Measurements from ENCODE around the gene EDN2.

The EDN2 gene

GRCh38 chr1:41486053-41486370 is 1.5 kb upstream of the EDN2 start:
- in situ Hi-C loops (cut with MboI; ENCODE audit: low sequenced_read_pairs), result no loop called here

DNA sequence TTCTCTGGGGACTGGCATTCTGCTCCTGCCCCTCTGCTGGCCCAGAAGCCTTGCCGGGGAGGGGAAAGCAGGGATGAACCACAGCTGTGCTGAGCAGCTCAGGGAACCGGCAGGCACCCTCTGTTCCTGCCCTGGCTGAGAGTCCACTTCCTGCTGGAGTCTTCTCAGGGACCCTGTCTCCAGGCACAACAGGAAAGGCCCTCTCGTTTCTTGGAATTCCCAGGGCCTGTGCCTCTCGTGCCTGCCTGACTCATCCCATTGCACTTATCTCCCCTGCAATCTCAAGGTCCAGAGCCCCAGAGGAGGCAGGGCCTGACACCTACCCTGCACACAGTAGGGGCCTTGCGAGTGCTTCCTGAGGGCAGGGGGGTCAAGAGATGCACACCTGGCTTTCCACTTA is 1.1 kb upstream of the EDN2 start:
- in situ Hi-C loops (cut with MboI; ENCODE audit: low sequenced_read_pairs), result no loop called here

- in situ Hi-C loops (cut with MboI; ENCODE audit: low sequenced_read_pairs), result no loop called here
These were observed 502 bp downstream of the EDN2 start for GRCh38 chr1:41483960-41484401.

DNA sequence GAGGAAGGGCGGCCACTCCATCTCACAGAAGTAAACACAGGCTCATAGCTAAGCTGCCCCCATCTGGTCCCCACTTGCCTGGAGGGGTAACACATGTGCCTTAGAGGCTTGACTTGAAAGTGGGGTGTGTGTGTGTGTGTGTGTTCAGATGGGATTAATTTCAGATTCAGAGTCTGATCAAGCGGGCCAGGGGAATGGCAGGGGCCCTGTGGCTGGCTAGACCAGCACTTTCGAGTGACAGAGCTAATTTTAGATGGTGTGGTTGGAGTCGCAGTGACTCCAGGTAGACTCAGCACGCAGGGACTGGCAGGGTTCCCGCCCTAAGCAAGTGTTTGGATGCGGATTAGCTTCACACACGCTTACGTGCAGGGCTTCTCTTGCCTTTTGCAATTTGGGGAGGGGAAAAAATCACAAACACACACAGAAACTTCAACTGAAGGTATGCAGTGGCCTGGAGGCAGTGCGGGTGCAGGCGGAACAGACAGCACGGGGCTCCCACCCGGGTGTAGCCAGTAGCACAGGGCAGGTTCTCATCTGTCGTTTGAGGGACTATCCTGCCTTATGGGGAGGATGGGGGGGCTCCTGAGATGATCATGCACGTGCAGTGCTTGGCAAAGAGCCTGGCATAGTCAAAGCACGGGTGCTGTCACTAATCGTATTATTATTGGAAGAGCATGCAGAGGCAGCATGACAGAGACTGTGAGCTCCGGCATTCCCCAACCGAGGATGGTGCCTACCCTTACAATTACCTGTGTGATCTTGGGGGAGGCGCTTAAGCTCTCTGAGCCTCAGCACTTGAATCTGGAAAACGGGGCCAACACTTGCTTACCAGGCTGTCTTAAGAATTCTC is 1.3 kb downstream of the EDN2 start:
- in situ Hi-C loops (cut with MboI; ENCODE audit: low sequenced_read_pairs), result no loop called here

GRCh38 chr1:41482001-41482765 is 2.3 kb downstream of the EDN2 start:
- in situ Hi-C loops (cut with MboI; ENCODE audit: low sequenced_read_pairs), result no loop called here

DNA sequence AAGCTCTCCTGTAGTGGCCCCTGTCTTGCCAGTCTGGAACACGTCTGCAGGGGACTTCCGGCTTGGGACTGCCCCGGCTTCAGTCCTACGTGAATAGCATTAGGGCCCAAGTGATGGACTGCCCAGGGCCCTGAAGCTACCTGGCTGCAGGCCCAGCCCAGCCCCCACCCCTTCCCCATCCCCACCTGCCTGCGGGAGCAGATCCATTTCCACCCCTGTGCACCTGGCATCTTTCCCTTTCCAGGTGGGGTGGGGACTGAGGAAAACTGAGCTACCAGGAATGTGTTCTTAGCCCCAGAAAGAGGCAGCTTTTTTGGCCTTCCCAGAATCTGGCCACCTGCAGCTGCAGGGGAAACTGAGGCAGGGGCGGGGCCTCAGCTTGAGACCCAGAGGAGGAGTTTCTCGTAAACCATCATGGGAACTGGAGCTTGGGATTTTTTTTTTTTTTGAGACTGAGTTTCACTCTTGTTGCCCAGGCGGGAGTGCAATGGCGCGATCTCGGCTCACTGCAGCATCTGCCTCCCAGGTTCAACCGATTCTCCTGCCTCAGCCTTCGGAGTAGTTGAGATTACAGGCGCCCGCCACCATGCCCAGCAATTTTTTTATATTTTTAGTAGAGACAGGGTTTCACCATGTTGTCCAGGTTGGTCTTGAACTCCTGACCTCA is 3.2 kb downstream of the EDN2 start:
- in situ Hi-C loops (cut with MboI; ENCODE audit: low sequenced_read_pairs), result no loop called here

GRCh38 chr1:41480204-41481108 is 4.0 kb downstream of the EDN2 start:
- in situ Hi-C loops (cut with MboI; ENCODE audit: low sequenced_read_pairs), result no loop called here

- in situ Hi-C loops (cut with MboI; ENCODE audit: low sequenced_read_pairs), result no loop called here
These were observed 4.7 kb downstream of the EDN2 start for GRCh38 chr1:41479808-41480160.

DNA sequence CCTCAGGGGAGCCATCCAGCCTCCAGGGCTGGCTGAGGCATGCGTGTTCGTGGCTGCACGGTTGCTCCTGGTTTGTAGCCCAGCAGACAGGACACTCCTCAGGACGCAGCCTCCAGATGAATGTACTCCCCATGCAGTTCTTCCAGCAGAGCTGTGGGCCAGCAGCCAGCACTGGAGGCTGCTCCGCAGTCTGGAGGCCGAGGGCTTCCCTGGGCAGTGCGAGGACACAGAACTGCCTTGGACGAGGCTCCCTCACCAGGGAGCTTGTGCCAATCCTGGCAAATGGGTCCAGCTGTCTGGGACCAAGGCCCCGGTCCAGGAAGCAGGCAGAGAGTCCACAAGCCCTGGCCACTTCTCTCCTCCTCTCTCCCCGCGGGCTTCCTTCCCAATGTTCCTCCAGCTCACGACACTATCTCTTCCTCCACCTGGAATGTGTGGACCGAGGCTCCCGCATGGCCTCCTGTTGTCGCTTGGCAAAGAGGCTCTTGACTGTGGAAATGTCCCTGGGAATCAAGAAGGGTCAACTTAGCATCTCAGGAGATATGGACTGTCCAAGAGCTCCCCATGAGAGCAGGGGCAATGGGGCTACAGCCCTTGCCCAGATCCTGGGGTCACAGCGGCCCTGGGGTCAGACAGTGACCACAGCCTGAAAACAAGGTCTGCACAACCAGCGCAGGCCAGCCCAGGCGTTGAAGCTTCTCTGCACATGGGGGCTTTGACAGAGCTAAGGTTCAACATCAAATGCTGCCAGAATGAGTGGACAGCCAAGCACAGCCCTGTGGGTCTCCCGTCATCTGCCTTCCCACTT is 5.3 kb downstream of the EDN2 start:
- in situ Hi-C loops (cut with MboI; ENCODE audit: low sequenced_read_pairs), result no loop called here

DNA sequence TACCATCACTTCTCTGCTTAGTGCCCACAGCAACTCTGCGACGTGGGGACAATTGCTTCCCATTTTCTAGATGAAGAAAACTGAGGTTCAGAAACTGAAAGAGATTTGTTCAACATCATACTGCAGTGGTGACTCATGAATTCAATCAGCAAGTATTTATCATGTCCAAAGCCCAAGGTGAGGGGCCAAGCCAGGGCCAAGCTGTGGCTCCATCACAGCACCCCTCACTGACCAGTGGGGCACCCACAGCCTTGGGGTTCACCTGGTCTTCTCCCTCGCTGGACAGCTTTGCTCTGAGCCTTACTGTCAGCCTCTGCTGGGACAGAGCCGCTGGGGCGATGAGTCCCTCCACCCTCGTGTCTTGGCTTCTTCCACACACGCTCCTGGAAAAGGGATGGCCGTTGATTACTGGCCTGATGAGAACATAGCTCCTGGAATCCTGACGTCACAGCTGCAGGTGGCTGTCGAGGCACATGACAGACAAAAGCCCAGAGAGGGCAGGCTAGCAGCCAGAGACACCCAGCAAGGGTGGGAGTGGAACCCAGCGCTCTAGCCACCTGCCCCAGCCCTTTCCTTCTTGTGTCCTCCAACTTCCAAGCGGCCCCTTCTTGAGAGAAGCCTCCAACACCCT is 6.2 kb downstream of the EDN2 start:
- in situ Hi-C loops (cut with MboI; ENCODE audit: low sequenced_read_pairs), result no loop called here

DNA sequence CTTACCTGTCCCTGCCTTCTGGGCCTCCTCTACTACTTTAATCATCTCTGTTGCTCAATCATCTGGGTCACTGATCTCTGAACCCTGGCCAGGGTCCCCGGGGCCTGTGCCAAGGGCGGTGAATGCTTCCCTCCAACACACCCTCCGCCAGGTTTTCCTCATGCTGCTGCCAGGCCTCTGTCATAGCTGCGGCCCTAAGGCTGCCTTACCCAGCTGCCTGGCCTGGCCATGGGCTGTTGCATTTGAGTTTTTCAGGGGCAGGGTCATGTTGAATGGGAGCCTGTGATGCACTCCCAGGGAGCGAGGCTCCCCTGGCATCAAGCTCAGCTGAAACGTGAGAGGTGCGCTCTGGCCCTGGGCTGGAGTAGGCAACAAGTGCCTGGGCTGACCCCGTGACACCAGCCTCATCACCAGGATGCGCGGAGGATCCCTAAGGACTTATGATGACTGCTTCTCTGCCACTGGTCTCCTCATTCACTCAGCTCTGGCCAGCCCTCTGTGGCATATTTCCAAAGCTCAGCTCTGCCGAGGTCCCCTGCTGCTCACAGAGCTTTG is 7.6 kb downstream of the EDN2 start:
- in situ Hi-C loops (cut with MboI; ENCODE audit: low sequenced_read_pairs), result no loop called here

- in situ Hi-C loops (cut with MboI; ENCODE audit: low sequenced_read_pairs), result no loop called here
These were observed 8.5 kb downstream of the EDN2 start for GRCh38 chr1:41475859-41476567.

GRCh38 chr1:41475346-41475745 is 9.1 kb downstream of the EDN2 start:
- in situ Hi-C loops (cut with MboI; ENCODE audit: low sequenced_read_pairs), result no loop called here

GRCh38 chr1:41474490-41475271 is 9.8 kb downstream of the EDN2 start:
- in situ Hi-C loops (cut with MboI; ENCODE audit: low sequenced_read_pairs), result no loop called here

DNA sequence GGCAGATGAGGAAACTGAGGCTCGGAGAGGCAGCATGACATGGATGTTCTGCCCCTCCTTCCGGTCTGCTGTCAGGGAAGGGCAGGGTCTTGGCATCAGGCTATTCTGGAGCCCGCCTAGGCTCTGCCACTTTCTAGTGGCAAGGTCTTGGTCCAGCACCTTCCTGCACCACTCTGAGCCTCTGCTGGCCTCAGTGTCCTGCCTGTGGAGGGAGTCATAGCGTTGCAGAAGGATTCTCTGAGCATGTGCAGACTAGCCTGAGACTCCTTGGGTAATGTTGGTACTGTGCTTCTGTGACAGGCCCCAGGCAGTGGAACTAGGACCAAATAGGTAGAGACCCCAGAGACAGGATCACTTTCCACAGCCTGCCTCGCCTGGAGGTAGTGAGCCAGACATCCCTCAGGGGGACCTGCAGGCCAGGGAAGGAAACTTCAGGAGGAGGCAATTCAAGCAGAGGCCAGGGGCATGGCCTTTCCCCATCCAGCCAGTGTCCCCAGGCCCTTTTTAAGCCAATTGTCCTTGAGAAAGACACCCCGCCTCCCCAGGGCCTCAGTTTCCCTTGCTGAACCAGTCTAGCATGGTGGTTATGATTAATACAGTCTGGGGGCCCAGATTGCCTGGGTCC is 10.6 kb downstream of the EDN2 start:
- in situ Hi-C loops (cut with MboI; ENCODE audit: low sequenced_read_pairs), result no loop called here

DNA sequence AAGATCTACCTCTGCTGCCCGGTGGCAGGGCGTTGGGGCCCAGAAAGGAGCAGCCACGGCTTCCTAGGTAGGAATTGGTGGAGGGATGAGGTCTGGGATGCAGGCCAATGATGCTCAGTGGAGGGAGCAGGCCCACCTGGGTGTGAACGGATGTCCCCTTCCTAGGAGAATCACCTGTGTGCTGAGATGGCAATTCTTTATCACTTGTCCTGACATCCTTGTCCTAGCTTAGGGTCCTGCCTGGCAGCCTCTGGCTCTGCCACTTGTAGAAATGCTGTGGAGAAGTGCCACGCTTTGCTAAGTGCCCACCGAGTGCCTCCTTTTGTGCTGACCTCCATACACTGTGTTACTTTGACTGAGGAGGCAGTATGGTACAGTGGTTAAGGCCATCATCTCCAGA is 12.8 kb downstream of the EDN2 start:
- in situ Hi-C loops (cut with MboI; ENCODE audit: low sequenced_read_pairs), result no loop called here

DNA sequence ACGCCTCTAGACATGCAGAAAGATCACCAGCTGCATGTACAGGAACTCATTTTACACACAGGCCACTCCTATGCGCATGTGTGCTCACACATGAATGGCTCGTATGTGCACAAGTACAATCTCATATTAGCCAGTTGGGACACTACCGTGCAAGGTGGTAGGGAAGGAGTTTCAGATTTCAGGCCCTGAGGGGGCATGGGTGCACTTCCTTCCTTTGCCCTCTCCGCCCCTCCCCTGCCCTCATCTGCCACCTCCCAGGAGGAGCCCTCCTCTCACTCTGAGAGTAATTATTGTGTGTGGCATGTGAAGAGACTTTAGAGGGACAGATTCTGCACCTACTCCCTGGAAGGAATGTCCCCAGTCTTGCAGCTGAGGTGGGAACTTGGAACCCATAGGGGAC is 14.8 kb downstream of the EDN2 start:
- in situ Hi-C loops (cut with MboI; ENCODE audit: low sequenced_read_pairs), result no loop called here

All from HL-60/S4 (cell line).